Astrocyte (in vitro differentiated cells and primary cell): ENCODE data around the gene SUMO3. TPM values are rescaled to one million over a fixed set of nuclear protein-coding genes. Genes with fewer than 3 reads are reported as not detected.
A peak's percentile ranks its signal among the peaks of the same experiment; 100 is the strongest.

Source experiments
- DNase-seq: peaks from one replicate; pipeline ENCODE4 v3.0.0-alpha.2; 2010; ENCODE audit warnings: low read depth
- FAIRE-seq: peaks from 2 replicates; lab custom pipeline; 2011; peaks lifted over from hg19 to GRCh38; lab: Jason Lieb, UNC
- H2AFZ ChIP-seq: 2 replicates; pipeline ENCODE4 v1.6.0; 2012; ENCODE audit warnings: low read depth, low read length, inconsistent platforms
- H3K27ac ChIP-seq: 2 replicates; pipeline ENCODE4 v1.5.1; 2011; ENCODE audit warnings: low read depth, low read length, inconsistent platforms
- H3K27me3 ChIP-seq: 2 replicates; pipeline ENCODE4 v1.6.0; 2011; ENCODE audit warnings: low read length, inconsistent platforms; ENCODE audit not compliant: insufficient read depth
- H3K36me3 ChIP-seq: 2 replicates; pipeline ENCODE4 v1.5.1; 2011; ENCODE audit warnings: low read length, inconsistent platforms; ENCODE audit not compliant: insufficient read depth
- H3K4me1 ChIP-seq: 2 replicates; pipeline ENCODE4 v1.5.1; 2011; ENCODE audit warnings: low read length, inconsistent platforms; ENCODE audit not compliant: insufficient read depth
- H3K4me2 ChIP-seq: 2 replicates; pipeline ENCODE4 v1.6.0; 2012; ENCODE audit warnings: low read length, inconsistent platforms
- H3K4me3 ChIP-seq: 2 replicates; pipeline ENCODE4 v1.5.1; 2011; ENCODE audit warnings: low read depth, mild to moderate bottlenecking, low read length, inconsistent platforms; ENCODE audit not compliant: insufficient read depth
- H3K79me2 ChIP-seq: 2 replicates; pipeline ENCODE4 v1.6.0; 2012; ENCODE audit warnings: mild to moderate bottlenecking, low read length, inconsistent platforms; ENCODE audit not compliant: insufficient read depth
- H3K9ac ChIP-seq: 2 replicates; pipeline ENCODE4 v1.6.0; 2012; ENCODE audit warnings: mild to moderate bottlenecking, low read length, inconsistent platforms
- H3K9me3 ChIP-seq: 2 replicates; pipeline ENCODE4 v1.5.1; 2012; ENCODE audit warnings: low read depth, mild to moderate bottlenecking, low read length, inconsistent platforms; ENCODE audit not compliant: insufficient read depth
- H4K20me1 ChIP-seq: 2 replicates; pipeline ENCODE4 v1.6.0; 2012; ENCODE audit warnings: low read length, inconsistent platforms; ENCODE audit not compliant: insufficient read depth
- H3K27ac Mint-ChIP-seq: one replicate; pipeline ENCODE4 v1.8.0; 2021; ENCODE audit warnings: mild to moderate bottlenecking, mixed read lengths; ENCODE audit not compliant: unreplicated experiment
- H3K27me3 Mint-ChIP-seq: one replicate; pipeline ENCODE4 v1.8.0; 2021; ENCODE audit warnings: low read depth, mixed read lengths; ENCODE audit not compliant: unreplicated experiment
- H3K36me3 Mint-ChIP-seq: one replicate; pipeline ENCODE4 v1.8.0; 2021; ENCODE audit warnings: low read depth, mixed read lengths; ENCODE audit not compliant: unreplicated experiment
- H3K4me1 Mint-ChIP-seq: one replicate; pipeline ENCODE4 v1.8.0; 2021; ENCODE audit warnings: low read depth, mixed read lengths; ENCODE audit not compliant: unreplicated experiment
- H3K4me3 Mint-ChIP-seq: one replicate; pipeline ENCODE4 v1.8.0; 2021; ENCODE audit warnings: mild to moderate bottlenecking, moderate library complexity, mixed read lengths; ENCODE audit not compliant: unreplicated experiment
- H3K9me3 Mint-ChIP-seq: one replicate; pipeline ENCODE4 v1.8.0; 2021; ENCODE audit warnings: mild to moderate bottlenecking, mixed read lengths; ENCODE audit not compliant: unreplicated experiment
- CTCF ChIP-seq: IDR thresholded peaks from 2 replicates; pipeline ENCODE4 v1.5.1; 2011; ENCODE audit warnings: low read depth, mild to moderate bottlenecking, inconsistent platforms, low read length, moderate library complexity; ENCODE audit not compliant: insufficient read depth
- EZH2 ChIP-seq: IDR thresholded peaks from 2 replicates; pipeline ENCODE4 v1.6.1; 2012; ENCODE audit warnings: mild to moderate bottlenecking, low read length, inconsistent platforms; ENCODE audit not compliant: insufficient read depth
- total RNA-seq: library from RNA; stranded (reverse); gene quantifications from 2 replicates; pipeline ENCODE4 v1.2.1, GENCODE V29; 2021

Gene SUMO3
- total RNA-seq, 1 donor from 2014 or later: 83.5 TPM

- Mint-ChIP-seq H3K4me3 (no peak overlapping the region), H3K27ac (no peak overlapping the region), H3K36me3 (peaks cover 18% of the 10 kb centered on the region), H3K4me1 (peaks cover 1% of the 10 kb centered on the region), H3K9me3 (peaks cover 2% of the 10 kb centered on the region), H3K27me3 (peaks cover 28% of the 10 kb centered on the region)
- Histone ChIP-seq H3K36me3 (peaks cover 19% of the 10 kb centered on the region), H3K27ac (no peak overlapping the region), H3K79me2 (no peaks in the 10 kb centered on the region), H3K4me2 (peak overlapping the region; percentile 84), H3K4me3 (no peak overlapping the region), H3K9ac (peak overlapping the region; percentile 15), H3K9me3 (no peaks in the 10 kb centered on the region), H4K20me1 (peaks cover 28% of the 10 kb centered on the region), H3K27me3 (peaks cover 11% of the 10 kb centered on the region), H3K4me1 (peaks cover 12% of the 10 kb centered on the region), H2AFZ (peak overlapping the region; percentile 26)
- peak; percentile 44 for DNase-seq
- TF ChIP-seq EZH2: no peak
- TF ChIP-seq CTCF: no peak
- no peak for FAIRE-seq
Measured at GRCh38 chr21:44846485-44847260, 28.8 kb upstream of the SUMO3 start.

- Mint-ChIP-seq H3K27me3 (peaks cover 33% of the 10 kb centered on the region), H3K4me3 (no peak overlapping the region), H3K27ac (no peak overlapping the region), H3K36me3 (peaks cover 17% of the 10 kb centered on the region), H3K9me3 (peaks cover 2% of the 10 kb centered on the region), H3K4me1 (peaks cover 1% of the 10 kb centered on the region)
- TF ChIP-seq EZH2 (no peak), CTCF (no peak)
- Histone ChIP-seq H3K4me1 (peaks cover 12% of the 10 kb centered on the region), H2AFZ (peak overlapping the region; percentile 26), H3K9me3 (no peaks in the 10 kb centered on the region), H3K79me2 (no peaks in the 10 kb centered on the region), H3K4me3 (no peak overlapping the region), H3K36me3 (peaks cover 17% of the 10 kb centered on the region), H3K9ac (peak overlapping the region; percentile 15), H4K20me1 (peaks cover 23% of the 10 kb centered on the region), H3K27me3 (peaks cover 11% of the 10 kb centered on the region), H3K4me2 (peak overlapping the region; percentile 84), H3K27ac (no peak overlapping the region)
- no peak for FAIRE-seq
- no peak for DNase-seq
Measured at GRCh38 chr21:44846224-44846484, 28.3 kb upstream of the SUMO3 start.
